ENCODE results near the gene TSPYL1. TPM values are rescaled to one million over a fixed set of nuclear protein-coding genes. Genes with fewer than 3 reads are reported as not detected.

Gene TSPYL1
- total RNA-seq, 4 donors from 2014 or later, result 87.6 to 169 (median 123) TPM

DNA sequence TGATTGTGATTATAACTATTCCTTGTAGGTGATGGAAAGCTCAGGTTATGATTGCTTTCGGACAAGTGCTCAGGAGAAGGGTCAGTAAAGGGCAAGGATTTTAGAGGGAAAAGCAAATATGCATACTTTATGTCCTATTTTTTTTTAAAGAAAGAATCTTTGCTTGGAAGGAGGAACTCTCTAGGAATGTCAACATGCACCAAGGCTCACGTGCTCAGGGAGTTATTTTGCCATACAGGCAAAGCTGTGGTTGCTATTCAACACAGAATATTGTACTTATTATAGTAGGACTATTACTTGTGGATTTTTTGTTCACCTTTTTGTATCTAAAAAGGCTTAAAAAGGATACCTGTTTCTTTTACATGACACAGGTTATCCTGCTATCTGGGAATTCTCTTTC is 3.0 kb upstream of the TSPYL1 start:
- Histone ChIP-seq H3K27me3 (no peaks in the 10 kb centered on the region), H3K4me1 (peaks cover 14 to 15% of the 10 kb centered on the region in 2 donors), H3K36me3 (no peaks in the 10 kb centered on the region), H3K4me3 (replicated peaks in 1 of 3) (no peak overlapping the region), H3K27ac (no peak overlapping the region), H3K9me3 (no peaks in the 10 kb centered on the region)
- 93 to 94% methylated on average over 2 of the region's 2 CpGs for WGBS, 2 donors
- intact Hi-C loops (cut with DNase I), result loop anchor here (10.0 kb wide), 1 partner anchor 282 kb away; no protein-coding TSS in a partner anchor
- no peak for DNase-seq
- no peak for TF ChIP-seq POLR2A (IDR thresholded peaks at IDR 0.05)
- TF ChIP-seq, protein P1, sequence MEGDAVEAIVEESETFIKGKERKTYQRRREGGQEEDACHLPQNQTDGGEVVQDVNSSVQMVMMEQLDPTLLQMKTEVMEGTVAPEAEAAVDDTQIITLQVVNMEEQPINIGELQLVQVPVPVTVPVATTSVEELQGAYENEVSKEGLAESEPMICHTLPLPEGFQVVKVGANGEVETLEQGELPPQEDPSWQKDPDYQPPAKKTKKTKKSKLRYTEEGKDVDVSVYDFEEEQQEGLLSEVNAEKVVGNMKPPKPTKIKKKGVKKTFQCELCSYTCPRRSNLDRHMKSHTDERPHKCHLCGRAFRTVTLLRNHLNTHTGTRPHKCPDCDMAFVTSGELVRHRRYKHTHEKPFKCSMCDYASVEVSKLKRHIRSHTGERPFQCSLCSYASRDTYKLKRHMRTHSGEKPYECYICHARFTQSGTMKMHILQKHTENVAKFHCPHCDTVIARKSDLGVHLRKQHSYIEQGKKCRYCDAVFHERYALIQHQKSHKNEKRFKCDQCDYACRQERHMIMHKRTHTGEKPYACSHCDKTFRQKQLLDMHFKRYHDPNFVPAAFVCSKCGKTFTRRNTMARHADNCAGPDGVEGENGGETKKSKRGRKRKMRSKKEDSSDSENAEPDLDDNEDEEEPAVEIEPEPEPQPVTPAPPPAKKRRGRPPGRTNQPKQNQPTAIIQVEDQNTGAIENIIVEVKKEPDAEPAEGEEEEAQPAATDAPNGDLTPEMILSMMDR (IDR thresholded peaks at IDR 0.05), result no peak

DNA sequence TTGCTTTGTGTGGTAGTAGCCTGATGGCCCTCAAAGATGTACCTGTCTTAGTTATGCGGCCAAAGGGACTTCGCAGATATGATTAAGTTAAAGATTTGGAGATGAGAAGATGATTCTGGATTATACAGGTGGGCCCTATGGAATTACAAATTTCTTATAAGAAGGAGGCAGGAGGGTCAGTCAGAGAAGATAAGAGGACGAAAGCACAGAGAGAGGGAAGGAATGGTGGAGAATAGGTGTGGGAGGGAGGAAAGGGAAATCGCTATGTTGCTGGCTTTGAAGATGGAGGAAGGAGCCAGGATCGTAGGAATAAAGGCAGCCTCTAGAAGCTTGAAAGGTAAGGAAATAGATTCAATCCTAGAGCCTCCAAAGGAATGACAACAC is 1.2 kb upstream of the TSPYL1 start:
- TF ChIP-seq POLR2A (IDR thresholded peaks at IDR 0.05), result no peak
- TF ChIP-seq, protein P1 (IDR thresholded peaks at IDR 0.05), result no peak
- intact Hi-C loops (cut with DNase I), result loop anchor here (10.0 kb wide), 1 partner anchor 284 kb away; no protein-coding TSS in a partner anchor
- H3K27ac ChIP-seq, result peak overlapping the region in 2 of 3 donors; percentile 98 to 99
- 92% methylated on average over 5 of the region's 5 CpGs for WGBS, 2 donors
- peaks cover 30 to 31% of the 10 kb centered on the region in 2 donors for H3K4me1 ChIP-seq
- no peak for DNase-seq
- H3K4me3 ChIP-seq (replicated peaks in 1 of 3), result no peak overlapping the region
- no peaks in the 10 kb centered on the region for H3K27me3 ChIP-seq
- no peaks in the 10 kb centered on the region for H3K9me3 ChIP-seq
- no peaks in the 10 kb centered on the region for H3K36me3 ChIP-seq

GRCh38 chr6:116280161-116280932 is 617 bp upstream of the TSPYL1 start:
- no peaks in the 10 kb centered on the region for H3K27me3 ChIP-seq
- TF ChIP-seq, protein P1 (IDR thresholded peaks at IDR 0.05), result no peak
- TF ChIP-seq POLR2A (IDR thresholded peaks at IDR 0.05), result no peak
- WGBS, 2 donors, result 16 to 18% methylated on average over 8 of the region's 8 CpGs
- H3K36me3 ChIP-seq, result no peaks in the 10 kb centered on the region
- H3K4me3 ChIP-seq (replicated peaks in 1 of 3), result peak overlapping the region; percentile 15 to 87 (median 46)
- H3K4me1 ChIP-seq, result peaks cover 35% of the 10 kb centered on the region in 2 donors
- no peak for DNase-seq
- H3K27ac ChIP-seq, result peak overlapping the region; percentile 81 to 99 (median 98)
- intact Hi-C loops (cut with DNase I), result loop anchor here (10.0 kb wide), 1 partner anchor 284 kb away; no protein-coding TSS in a partner anchor
- no peaks in the 10 kb centered on the region for H3K9me3 ChIP-seq

- 7 to 10% methylated on average over 12 of the region's 12 CpGs for WGBS, 2 donors
- Histone ChIP-seq H3K9me3 (no peaks in the 10 kb centered on the region), H3K4me3 (replicated peaks in 1 of 3) (peak overlapping the region; percentile 77 to 87 (median 82)), H3K27me3 (no peaks in the 10 kb centered on the region), H3K4me1 (peaks cover 40 to 42% of the 10 kb centered on the region in 2 donors), H3K36me3 (peaks cover 0 to 4% of the 10 kb centered on the region in 2 donors), H3K27ac (peak overlapping the region; percentile 97 to 99 (median 98))
- DNase-seq, result peak; percentile 68
- intact Hi-C loops (cut with DNase I), result no loop called here
- TF ChIP-seq POLR2A (IDR thresholded peaks at IDR 0.05), result peak in 1 of 2 donors; percentile 4
- TF ChIP-seq, protein P1 (IDR thresholded peaks at IDR 0.05), result no peak
Observed at GRCh38 chr6:116278854-116279231, 887 bp downstream of the TSPYL1 start.

GRCh38 chr6:116278481-116278829 is 1.3 kb downstream of the TSPYL1 start:
- H3K9me3 ChIP-seq, result no peaks in the 10 kb centered on the region
- H3K36me3 ChIP-seq, result peaks cover 0 to 8% of the 10 kb centered on the region in 2 donors
- H3K4me3 ChIP-seq (replicated peaks in 1 of 3), result peak overlapping the region in 2 of 3 donors; percentile 82 to 87
- peak overlapping the region in 2 of 3 donors; percentile 98 to 99 for H3K27ac ChIP-seq
- H3K27me3 ChIP-seq, result no peaks in the 10 kb centered on the region
- intact Hi-C loops (cut with DNase I), result no loop called here
- DNase-seq, result peak in 1 of 2 donors; percentile 14
- H3K4me1 ChIP-seq, result peaks cover 40 to 42% of the 10 kb centered on the region in 2 donors
- WGBS, 2 donors, result 53 to 77% methylated on average over 11 of the region's 11 CpGs
- TF ChIP-seq, protein P1 (IDR thresholded peaks at IDR 0.05), result no peak
- TF ChIP-seq POLR2A (IDR thresholded peaks at IDR 0.05), result no peak

Data from thyroid gland (tissue), 4 donors.